GM18858 (cell line): Measurements from ENCODE around the gene EPSTI1.
"Not testable (repeated sequence)": the region's sequence is repeated elsewhere in the genome, so short reads cannot be mapped to it uniquely, and the experiment has no call there.

Experiments
- ATAC-seq: cut with Tn5 transposase; IDR thresholded peaks from one replicate; pipeline ENCODE4 v1.9.1; 2021; ENCODE audit not compliant: unreplicated experiment

Gene EPSTI1

DNA sequence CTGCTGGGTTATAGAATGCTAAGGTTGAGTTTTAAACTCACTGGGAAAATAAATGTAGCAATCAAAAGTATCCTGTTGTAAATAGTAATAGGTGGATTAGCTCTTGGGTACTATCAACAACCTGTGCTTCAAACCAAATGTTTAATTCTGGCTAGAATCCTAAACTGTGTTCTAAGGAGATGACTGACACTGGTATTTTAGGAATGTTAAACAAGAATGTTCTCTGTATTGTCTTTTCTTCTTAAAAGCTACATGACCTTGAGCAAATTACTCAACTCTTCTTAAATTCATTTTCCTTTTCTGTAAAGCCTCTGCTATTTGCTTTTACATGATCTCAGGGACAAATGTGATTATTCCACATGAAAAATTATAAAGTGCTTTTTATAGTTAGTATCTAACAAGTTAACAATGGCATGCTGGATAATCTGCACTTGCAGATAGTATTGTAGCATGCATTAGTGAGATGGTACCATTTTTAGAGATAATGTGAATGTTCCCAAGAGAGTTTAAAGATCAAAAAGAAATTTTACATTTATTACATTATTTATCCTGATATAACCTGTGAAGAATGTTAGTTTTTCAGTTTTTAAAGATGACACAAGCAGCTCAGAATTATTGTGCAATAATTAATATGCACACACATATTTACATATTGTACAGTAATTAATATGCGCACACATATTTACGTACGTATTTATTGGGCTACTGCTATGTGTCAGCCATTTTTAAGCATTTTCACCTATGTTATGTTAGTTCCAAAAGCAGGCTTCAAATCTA, 13.6 kb upstream of the EPSTI1 start:
- ATAC-seq: no peak

DNA sequence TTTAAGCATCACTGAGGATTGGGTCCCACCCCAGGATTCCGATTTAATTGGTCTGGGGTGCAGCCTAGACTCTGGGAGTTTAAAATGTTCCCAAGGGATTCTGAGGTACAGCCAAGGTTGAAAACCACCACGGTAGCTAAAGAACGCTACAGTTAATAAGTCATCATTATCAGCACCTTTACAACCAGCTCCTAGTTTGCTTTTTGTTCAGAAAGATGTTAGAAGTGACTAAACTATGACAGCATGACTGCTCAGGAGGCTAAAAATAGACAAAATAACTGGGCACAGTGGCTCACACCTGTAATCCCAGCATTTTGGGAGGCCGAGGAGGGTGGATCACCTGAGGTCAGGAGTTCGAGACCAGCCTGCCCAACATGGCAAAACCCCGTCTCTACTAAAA, 11.7 kb upstream of the EPSTI1 start:
- ATAC-seq: no peak

- ATAC-seq: no peak
These were observed 11.0 kb upstream of the EPSTI1 start for GRCh38 chr13:43003010-43003409.

GRCh38 chr13:43002021-43002420, 10.0 kb upstream of the EPSTI1 start:
- no peak for ATAC-seq

- no peak for ATAC-seq
These were observed 8.6 kb upstream of the EPSTI1 start for GRCh38 chr13:43000676-43001075.

GRCh38 chr13:42999491-42999890, 7.5 kb upstream of the EPSTI1 start:
- ATAC-seq: no peak

DNA sequence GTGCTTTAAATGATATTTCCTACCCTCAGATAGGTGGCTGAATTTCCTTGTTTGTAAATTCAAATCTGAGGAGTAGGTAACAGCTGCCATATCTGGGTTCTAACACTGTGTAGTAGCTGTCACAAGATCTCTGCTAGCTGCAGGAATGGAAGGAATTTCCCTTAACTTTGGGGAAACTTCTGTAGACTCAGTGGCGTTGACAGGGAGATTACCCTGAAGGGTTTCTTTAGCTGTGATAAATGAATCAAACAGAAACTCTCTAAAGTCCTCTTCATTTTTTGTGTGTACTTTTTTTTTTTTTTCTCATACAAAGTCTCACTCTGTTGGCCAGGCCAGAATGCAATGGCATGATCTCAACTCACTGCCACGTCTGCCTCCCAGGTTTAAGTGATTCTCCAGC, 5.3 kb upstream of the EPSTI1 start:
- no peak for ATAC-seq

DNA sequence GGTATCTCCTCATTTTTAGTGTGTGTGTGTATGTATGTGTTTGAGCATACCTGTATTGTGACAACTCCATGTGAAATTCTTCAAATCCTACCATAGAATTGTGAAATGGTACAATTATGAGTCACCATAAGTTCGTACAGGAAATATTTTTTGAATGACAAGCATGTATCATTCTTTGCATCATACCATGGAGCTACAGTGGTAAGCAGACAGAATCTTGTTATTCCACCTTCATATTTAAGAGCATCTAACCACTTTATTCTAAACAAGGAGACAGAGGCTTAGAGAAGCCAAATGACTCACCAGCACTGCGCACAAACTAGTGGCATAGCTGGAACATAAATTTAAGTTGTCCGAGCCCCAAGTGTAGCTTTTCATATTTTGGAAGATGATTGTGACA, 4.5 kb upstream of the EPSTI1 start:
- peak; percentile 29 for ATAC-seq

DNA sequence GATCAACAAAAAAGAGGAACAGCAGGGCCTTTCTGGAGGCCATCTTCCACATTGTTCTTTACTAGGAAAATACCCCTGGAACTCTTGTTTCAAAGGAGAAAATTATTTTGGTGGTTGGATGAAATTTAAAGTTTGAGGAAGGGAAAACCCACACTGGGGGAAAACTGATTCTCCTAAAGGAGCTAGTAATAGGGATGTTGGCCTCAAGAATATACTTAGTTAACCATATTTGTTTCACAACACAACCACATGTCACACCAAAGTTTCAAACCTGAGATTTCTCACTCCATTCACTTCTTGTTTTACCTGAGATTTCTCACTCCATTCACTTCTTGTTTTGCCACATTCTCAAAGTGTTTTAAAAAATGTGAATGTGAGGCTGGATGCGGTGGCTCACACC, 2.8 kb upstream of the EPSTI1 start:
- ATAC-seq: no peak

GRCh38 chr13:42992764-42993122, 702 bp upstream of the EPSTI1 start:
- peak; percentile 3 for ATAC-seq

DNA sequence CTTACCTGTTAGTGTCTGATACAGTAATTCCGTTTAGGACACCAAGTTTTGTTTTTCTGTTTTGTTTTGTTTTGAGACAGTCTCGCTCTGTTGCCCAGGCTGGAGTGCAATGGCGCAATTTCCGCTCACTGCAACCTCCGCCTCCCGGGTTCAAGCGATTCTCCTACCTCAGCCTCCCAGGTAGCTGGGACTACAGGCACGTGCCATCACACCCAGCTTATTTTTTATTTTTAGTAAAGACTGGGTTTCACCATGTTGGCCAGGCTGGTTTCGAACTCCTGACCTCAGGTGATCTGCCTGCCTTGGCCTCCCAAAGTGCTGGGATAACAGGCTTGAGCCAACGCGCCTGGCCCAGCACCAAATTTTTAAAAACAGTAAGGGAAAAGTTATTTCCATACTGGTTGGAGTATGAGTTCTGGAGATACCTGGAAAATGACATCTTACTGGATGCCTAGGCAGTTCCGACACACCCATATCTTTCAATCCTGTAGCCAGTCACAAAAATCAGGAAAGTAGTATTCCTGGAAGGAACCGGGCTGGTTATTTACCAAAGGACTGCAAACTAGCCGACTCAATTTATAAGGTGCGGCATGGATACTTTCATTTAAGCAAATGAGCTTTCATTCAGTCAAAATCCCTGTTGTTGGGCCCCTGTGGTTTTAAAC, 676 bp downstream of the EPSTI1 start:
- not testable (repeated sequence) for ATAC-seq

GRCh38 chr13:42990291-42991232, 1.5 kb downstream of the EPSTI1 start:
- ATAC-seq: no peak

- ATAC-seq: no peak
These were observed 5.9 kb downstream of the EPSTI1 start for GRCh38 chr13:42986176-42986574.

DNA sequence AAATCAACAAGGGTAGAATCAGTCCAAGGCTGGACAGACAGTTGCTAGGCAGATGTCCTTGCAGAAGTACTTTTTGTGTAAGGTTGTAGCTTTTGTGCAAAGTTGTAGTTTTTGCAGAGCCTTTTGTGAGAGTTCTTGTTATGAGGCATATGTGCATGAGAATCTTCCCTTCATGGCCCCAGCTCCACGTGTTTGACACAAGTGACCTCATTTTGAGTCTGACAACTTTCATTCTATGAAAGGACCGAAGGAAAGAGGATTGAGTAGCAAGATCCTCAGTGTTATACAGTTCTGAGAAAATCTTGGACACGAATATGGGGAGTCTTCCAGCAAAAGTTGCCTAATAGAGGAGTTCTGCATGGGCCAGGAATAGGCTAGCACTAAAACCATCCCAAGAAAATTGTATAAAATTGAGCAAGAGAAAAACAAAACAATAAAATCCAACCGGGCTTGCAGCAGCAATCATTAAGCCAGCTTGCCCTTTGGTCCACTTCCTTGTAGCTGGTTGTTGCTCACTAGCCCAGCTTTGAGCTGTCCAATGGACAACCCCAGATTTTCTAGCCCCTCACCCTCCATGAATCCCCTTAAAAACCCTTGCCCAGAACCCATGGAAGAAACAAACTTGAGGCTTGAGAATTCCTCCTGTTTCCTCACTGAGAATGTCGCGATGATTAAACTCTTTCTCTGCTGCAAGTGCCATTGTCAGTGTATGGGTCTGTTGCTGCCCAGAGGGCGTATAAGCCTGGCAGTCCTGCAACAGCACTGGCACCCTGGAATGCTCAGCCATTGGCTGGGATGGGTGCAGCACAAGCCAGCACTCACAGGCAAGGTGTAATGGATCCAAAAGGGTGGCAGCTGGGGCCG, 6.5 kb downstream of the EPSTI1 start:
- no peak for ATAC-seq

DNA sequence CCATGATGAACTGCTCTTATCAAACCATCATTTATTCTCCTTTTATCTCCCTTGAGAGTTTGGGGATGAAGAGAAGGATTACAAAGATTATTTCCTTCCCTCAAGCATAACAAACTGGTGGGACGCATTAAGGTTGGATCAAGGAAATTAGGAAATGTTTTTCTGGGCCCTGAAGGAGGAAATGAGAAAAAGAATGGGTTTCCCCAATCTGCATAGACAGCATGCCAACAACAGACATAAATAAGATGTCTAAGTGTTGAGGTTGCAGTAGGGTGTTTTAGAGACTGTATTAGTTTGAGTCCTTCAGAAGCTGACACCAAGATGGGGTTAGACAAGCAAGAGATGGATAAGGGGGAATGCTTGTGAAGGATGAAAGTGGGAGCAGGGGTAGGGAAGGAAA, 7.3 kb downstream of the EPSTI1 start:
- no peak for ATAC-seq

GRCh38 chr13:42984026-42984425, 8.0 kb downstream of the EPSTI1 start:
- ATAC-seq: no peak

GRCh38 chr13:42981853-42982252, 10.2 kb downstream of the EPSTI1 start:
- ATAC-seq: no peak

- no peak for ATAC-seq
These were observed 10.7 kb downstream of the EPSTI1 start for GRCh38 chr13:42981317-42981716.

GRCh38 chr13:42977219-42977659, 14.8 kb downstream of the EPSTI1 start:
- ATAC-seq: no peak

DNA sequence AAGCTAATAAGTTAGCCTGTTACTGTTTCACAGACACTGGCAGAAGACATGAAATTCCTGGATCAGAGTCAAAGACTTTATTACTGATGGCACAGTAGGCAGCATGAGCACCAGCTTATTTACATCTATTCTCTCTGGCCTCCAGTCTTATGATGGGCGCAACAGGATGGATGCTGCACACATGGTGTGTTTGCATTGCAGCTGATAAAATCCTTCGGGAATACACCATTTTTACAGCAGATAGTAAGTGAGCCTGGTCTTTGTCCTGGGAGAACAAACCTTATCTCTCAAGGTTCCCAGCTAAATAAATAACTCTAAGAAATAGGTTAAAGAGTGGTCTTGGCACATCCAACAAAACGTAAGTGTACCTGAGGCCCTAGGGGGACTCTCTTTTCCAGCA, 16.0 kb downstream of the EPSTI1 start:
- ATAC-seq: no peak

GRCh38 chr13:42973581-42973980, 18.5 kb downstream of the EPSTI1 start:
- ATAC-seq: no peak
